Epithelial cell of esophagus (primary cell): ENCODE measurements around the gene GATA1.

Source experiments
- DNase-seq: peaks from one replicate; pipeline ENCODE4 v3.0.0; 2010; ENCODE audit warnings: low read depth
- H3K4me3 ChIP-seq: 2 replicates; pipeline ENCODE4 v1.5.1; 2011; ENCODE audit warnings: mild to moderate bottlenecking, low read length, control low read depth
- CTCF ChIP-seq: IDR thresholded peaks from 2 replicates; pipeline ENCODE4 v1.5.1; 2011; ENCODE audit warnings: low read depth, mild to moderate bottlenecking, low read length, control low read depth, inconsistent platforms; ENCODE audit not compliant: insufficient read depth; ENCODE audit errors: missing control alignments

Gene GATA1

GRCh38 chrX:48782795-48783194 lies 3.6 kb upstream of the GATA1 start:
- H3K4me3 ChIP-seq = no peak overlapping the region
- TF ChIP-seq CTCF = no peak
- DNase-seq = no peak

GRCh38 chrX:48784726-48785125 lies 1.7 kb upstream of the GATA1 start:
- H3K4me3 ChIP-seq = no peak overlapping the region
- no peak for TF ChIP-seq CTCF
- DNase-seq = no peak

GRCh38 chrX:48785186-48785539 lies 1.2 kb upstream of the GATA1 start:
- DNase-seq = no peak
- TF ChIP-seq CTCF = no peak
- no peak overlapping the region for H3K4me3 ChIP-seq

GRCh38 chrX:48785540-48786214 lies 713 bp upstream of the GATA1 start:
- TF ChIP-seq CTCF = no peak
- DNase-seq = no peak
- H3K4me3 ChIP-seq = no peak overlapping the region

- no peak overlapping the region for H3K4me3 ChIP-seq
- no peak for TF ChIP-seq CTCF
- no peak for DNase-seq
These were observed 575 bp downstream of the GATA1 start for GRCh38 chrX:48786825-48787504.

GRCh38 chrX:48787505-48788443 lies 1.4 kb downstream of the GATA1 start:
- no peak for TF ChIP-seq CTCF
- no peak for DNase-seq
- H3K4me3 ChIP-seq = no peak overlapping the region
